NT2/D1 (cell line): Measurements from ENCODE around the gene SPATA2.

Experiments used
- DNase-seq: peaks from one replicate; pipeline ENCODE4 v3.0.0-alpha.2; 2011; ENCODE audit warnings: low read depth, low spot score
- H3K27me3 ChIP-seq: 2 replicates; pipeline ENCODE4 v1.6.0; 2011; ENCODE audit warnings: mild to moderate bottlenecking; ENCODE audit not compliant: insufficient read length, insufficient read depth
- H3K36me3 ChIP-seq: 2 replicates; pipeline ENCODE4 v1.6.1; 2011; ENCODE audit warnings: mild to moderate bottlenecking, low read length, mixed read lengths; ENCODE audit not compliant: insufficient read depth, insufficient read length
- H3K4me1 ChIP-seq: 2 replicates; pipeline ENCODE4 v1.5.1; 2011; ENCODE audit not compliant: insufficient read depth, insufficient read length
- H3K4me3 ChIP-seq: 2 replicates; pipeline ENCODE4 v1.5.1; 2011; ENCODE audit warnings: low read depth; ENCODE audit not compliant: insufficient read length
- H3K9ac ChIP-seq: 2 replicates; pipeline ENCODE4 v1.6.0; 2011; ENCODE audit warnings: low read depth; ENCODE audit not compliant: insufficient read length
- H3K9me3 ChIP-seq: 2 replicates; pipeline ENCODE4 v1.5.1; 2011; ENCODE audit warnings: mild to moderate bottlenecking, low read length; ENCODE audit not compliant: insufficient read depth
- SUZ12 ChIP-seq: IDR thresholded peaks from 2 replicates; pipeline ENCODE4 v1.6.1; 2011; ENCODE audit not compliant: insufficient read length, insufficient read depth; ENCODE audit errors: extremely low read depth
- YY1 ChIP-seq: IDR thresholded peaks from 2 replicates; pipeline ENCODE4 v1.6.1; 2011; ENCODE audit not compliant: insufficient read length, insufficient read depth
- ZNF274 ChIP-seq: IDR thresholded peaks from 2 replicates; pipeline ENCODE4 v1.6.1; 2011; ENCODE audit warnings: mild to moderate bottlenecking, low read depth, low read length

The SPATA2 gene

GRCh38 chr20:49859011-49859410, 56.3 kb downstream of the SPATA2 start:
- Histone ChIP-seq H3K9ac (no peak overlapping the region), H3K9me3 (no peaks in the 10 kb centered on the region), H3K36me3 (peaks cover 28% of the 10 kb centered on the region), H3K27me3 (no peaks in the 10 kb centered on the region), H3K4me1 (peaks cover 12% of the 10 kb centered on the region), H3K4me3 (no peak overlapping the region)
- no peak for DNase-seq
- TF ChIP-seq ZNF274, result no peak
- TF ChIP-seq YY1, result no peak
- no peak for TF ChIP-seq SUZ12

DNA sequence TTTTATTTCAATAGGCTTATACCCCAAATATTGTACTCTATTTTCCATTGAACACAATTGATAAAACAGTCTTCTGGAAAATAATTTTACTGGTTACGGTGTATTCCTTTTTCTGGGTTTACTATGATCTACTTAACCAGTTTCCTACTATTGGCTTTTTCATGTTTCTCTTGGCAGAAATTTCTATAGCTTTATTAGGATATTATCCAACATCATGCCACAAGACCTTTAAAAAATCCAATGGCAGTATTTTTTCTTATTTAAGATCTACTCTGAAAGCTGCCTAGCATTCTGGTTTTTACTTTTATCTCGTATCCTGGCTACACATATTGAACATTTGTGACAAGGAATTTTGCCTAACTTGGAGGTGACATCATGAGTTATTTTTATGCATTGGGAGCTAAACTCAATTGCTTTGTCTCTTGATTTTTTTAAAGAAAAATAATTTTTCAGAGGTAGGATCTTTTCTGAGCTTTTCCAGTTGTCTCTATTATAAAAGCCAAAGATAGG, 57.2 kb downstream of the SPATA2 start:
- Histone ChIP-seq H3K4me3 (no peak overlapping the region), H3K9ac (no peak overlapping the region), H3K4me1 (peaks cover 18% of the 10 kb centered on the region), H3K36me3 (peaks cover 28% of the 10 kb centered on the region), H3K27me3 (no peaks in the 10 kb centered on the region), H3K9me3 (no peaks in the 10 kb centered on the region)
- no peak for DNase-seq
- TF ChIP-seq YY1, result no peak
- no peak for TF ChIP-seq ZNF274
- no peak for TF ChIP-seq SUZ12

DNA sequence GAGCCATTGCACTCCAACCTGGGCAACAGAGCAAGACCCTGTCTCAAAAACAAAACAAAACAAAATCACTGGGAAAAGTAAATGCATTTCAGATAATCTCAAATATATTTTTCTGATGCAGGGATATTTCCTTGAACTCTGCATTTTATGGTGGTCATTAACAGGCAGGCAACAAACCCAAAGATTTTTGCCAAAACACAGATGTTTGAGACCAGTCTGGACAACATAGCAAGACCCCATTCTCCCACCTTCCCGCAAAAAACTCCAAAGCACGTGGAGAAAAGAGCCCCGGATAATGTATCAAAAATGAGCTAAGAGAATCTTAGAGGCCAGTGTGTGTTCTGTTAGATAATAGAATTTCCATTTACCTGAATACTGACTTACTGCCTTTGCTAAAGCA, 58.4 kb downstream of the SPATA2 start:
- no peak for DNase-seq
- Histone ChIP-seq H3K27me3 (no peaks in the 10 kb centered on the region), H3K36me3 (peaks cover 28% of the 10 kb centered on the region), H3K9ac (no peak overlapping the region), H3K4me1 (peaks cover 18% of the 10 kb centered on the region), H3K9me3 (no peaks in the 10 kb centered on the region), H3K4me3 (no peak overlapping the region)
- no peak for TF ChIP-seq SUZ12
- no peak for TF ChIP-seq ZNF274
- TF ChIP-seq YY1, result no peak

GRCh38 chr20:49854190-49854875, 61.0 kb downstream of the SPATA2 start:
- Histone ChIP-seq H3K4me3 (no peak overlapping the region), H3K9ac (no peak overlapping the region), H3K36me3 (peaks cover 34% of the 10 kb centered on the region), H3K9me3 (no peaks in the 10 kb centered on the region), H3K4me1 (peaks cover 15% of the 10 kb centered on the region), H3K27me3 (no peaks in the 10 kb centered on the region)
- DNase-seq, result no peak
- TF ChIP-seq ZNF274 (no peak), SUZ12 (no peak), YY1 (no peak)

GRCh38 chr20:49853640-49854039, 61.7 kb downstream of the SPATA2 start:
- H3K36me3 ChIP-seq, result peaks cover 32% of the 10 kb centered on the region
- H3K4me1 ChIP-seq, result peaks cover 15% of the 10 kb centered on the region
- H3K9ac ChIP-seq, result no peak overlapping the region
- H3K4me3 ChIP-seq, result no peak overlapping the region
- peak; percentile 87 for DNase-seq
- no peaks in the 10 kb centered on the region for H3K27me3 ChIP-seq
- no peaks in the 10 kb centered on the region for H3K9me3 ChIP-seq
- TF ChIP-seq SUZ12 (no peak), YY1 (no peak), ZNF274 (no peak)
